Smooth muscle cell (in vitro differentiated cells): ENCODE results near the gene BMPER. TPM values are rescaled to one million over a fixed set of nuclear protein-coding genes. Genes with fewer than 3 reads are reported as not detected.

Source experiments
- DNase-seq: peaks from one replicate; lab custom pipeline; 2025; ENCODE audit not compliant: unreplicated experiment; lab: John Stamatoyannopoulos, UW
- H2AFZ ChIP-seq: fragments of 200-600 bp; sonication (generic); 2 replicates; pipeline ENCODE4 v1.6.0; 2016; ENCODE audit warnings: antibody characterized with exemption, low read depth, mild to moderate bottlenecking
- H3F3A ChIP-seq: fragments of 200-600 bp; sonication (generic); 2 replicates; pipeline ENCODE4 v1.6.0; 2017; ENCODE audit warnings: antibody characterized with exemption, low read depth
- H3K27ac ChIP-seq: fragments of 200-600 bp; sonication (generic); 2 replicates; pipeline ENCODE4 v1.5.1; 2016; ENCODE audit warnings: low read depth, mild to moderate bottlenecking
- H3K27me3 ChIP-seq: fragments of 200-600 bp; sonication (generic); 2 replicates; pipeline ENCODE4 v1.6.1; 2016; ENCODE audit warnings: low read depth, mild to moderate bottlenecking
- H3K36me3 ChIP-seq: fragments of 200-600 bp; sonication (generic); 2 replicates; pipeline ENCODE4 v1.5.1; 2016; ENCODE audit warnings: low read depth
- H3K4me1 ChIP-seq: fragments of 200-600 bp; sonication (generic); 2 replicates; pipeline ENCODE4 v1.5.1; 2016; ENCODE audit warnings: low read depth
- H3K4me2 ChIP-seq: fragments of 200-600 bp; sonication (generic); 2 replicates; pipeline ENCODE4 v1.6.0; 2016; ENCODE audit warnings: mild to moderate bottlenecking
- H3K4me3 ChIP-seq: fragments of 200-600 bp; sonication (generic); 2 replicates; pipeline ENCODE4 v1.5.1; 2016; ENCODE audit warnings: mild to moderate bottlenecking
- H3K79me2 ChIP-seq: fragments of 200-600 bp; sonication (generic); 2 replicates; pipeline ENCODE4 v1.6.0; 2016; ENCODE audit warnings: low read depth, mild to moderate bottlenecking
- H3K9ac ChIP-seq: fragments of 200-600 bp; sonication (generic); 2 replicates; pipeline ENCODE4 v1.6.0; 2016; ENCODE audit warnings: low read depth
- H3K9me3 ChIP-seq: fragments of 200-600 bp; sonication (generic); replicated peaks from 2 replicates; pipeline ENCODE4 v1.5.1; 2016; ENCODE audit warnings: low read depth
- H4K20me1 ChIP-seq: fragments of 200-600 bp; sonication (generic); 2 replicates; pipeline ENCODE4 v1.6.0; 2016; ENCODE audit warnings: low read depth
- CTCF ChIP-seq: fragments of 200-600 bp; sonication (generic); IDR thresholded peaks from 2 replicates; pipeline ENCODE4 v1.5.1; 2017; ENCODE audit warnings: borderline replicate concordance, mild to moderate bottlenecking, antibody characterized with exemption; ENCODE audit not compliant: insufficient read depth, poor library complexity, severe bottlenecking
- WGBS: methylation state at CpG from one replicate; pipeline ENCODE4 v1.1.7; 2016; ENCODE audit warnings: low lambda C conversion rate; 5-methylcytosine and 5-hydroxymethylcytosine counted together
- polyA plus RNA-seq: library from polyadenylated mRNA; unstranded; fragments of >200 nt; fragmentation: Nextera tagmentation; extraction: Ambion mirVana; gene quantifications from 2 replicates; pipeline ENCODE4 v1.2.1, GENCODE V29; 2016
- total RNA-seq: library from RNA; depleted of rRNA; stranded (reverse); fragments of >200 nt; gene quantifications from 2 replicates; pipeline ENCODE4 v1.2.3, GENCODE V29; 2014

BMPER gene
- total and polyA plus RNA-seq, 2 experiments from 2014 or later = 3.0 to 21.9 TPM

- no peak for TF ChIP-seq CTCF
- 94% methylated on average over 3 of the region's 3 CpGs for WGBS
- H3K9ac ChIP-seq = no peak overlapping the region
Observed at GRCh38 chr7:33876596-33877274, 28.6 kb upstream of the BMPER start.

GRCh38 chr7:33880787-33881186 is 24.6 kb upstream of the BMPER start:
- Histone ChIP-seq H3F3A (no peaks in the 10 kb centered on the region), H4K20me1 (no peaks in the 10 kb centered on the region), H3K27ac (no peak overlapping the region), H2AFZ (no peak overlapping the region), H3K9me3 (no peaks in the 10 kb centered on the region), H3K4me3 (no peak overlapping the region), H3K79me2 (no peaks in the 10 kb centered on the region), H3K4me2 (no peak overlapping the region), H3K9ac (no peak overlapping the region), H3K36me3 (no peaks in the 10 kb centered on the region), H3K4me1 (no peaks in the 10 kb centered on the region), H3K27me3 (no peaks in the 10 kb centered on the region)
- TF ChIP-seq CTCF = no peak
- DNase-seq = no peak

More at GRCh38 chr7:33876596-33877274, 28.6 kb upstream of the BMPER start:
- no peaks in the 10 kb centered on the region for H3K36me3 ChIP-seq
- no peak overlapping the region for H3K4me3 ChIP-seq
- H3K4me2 ChIP-seq = no peak overlapping the region
- no peaks in the 10 kb centered on the region for H3K9me3 ChIP-seq
- peaks cover 5% of the 10 kb centered on the region for H3F3A ChIP-seq
- H3K4me1 ChIP-seq = peaks cover 23% of the 10 kb centered on the region
- H2AFZ ChIP-seq = no peak overlapping the region
- no peaks in the 10 kb centered on the region for H3K27me3 ChIP-seq
- DNase-seq = no peak
- H3K27ac ChIP-seq = no peak overlapping the region
- no peaks in the 10 kb centered on the region for H4K20me1 ChIP-seq
- H3K79me2 ChIP-seq = no peaks in the 10 kb centered on the region

DNA sequence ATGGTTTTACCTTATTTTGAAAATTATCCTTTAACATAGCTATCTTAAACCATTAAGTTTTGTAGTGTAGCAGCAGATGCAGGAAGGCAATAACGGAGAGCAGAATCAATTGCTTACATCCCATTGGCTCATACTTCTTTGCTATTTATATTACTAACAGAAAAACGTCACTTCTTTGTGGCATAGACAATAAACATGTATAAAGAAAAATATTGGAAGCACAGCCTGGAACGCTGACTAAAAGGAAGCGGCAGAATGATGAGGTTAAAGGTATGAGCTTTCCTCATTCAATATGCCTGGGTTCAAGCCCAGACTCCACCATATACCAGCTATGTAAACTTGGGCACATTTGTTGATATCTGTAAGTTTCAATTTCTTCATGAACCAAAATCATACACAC is 24.0 kb upstream of the BMPER start:
- Histone ChIP-seq H3K27ac (no peak overlapping the region), H3K9ac (no peak overlapping the region), H4K20me1 (no peaks in the 10 kb centered on the region), H3K4me2 (no peak overlapping the region), H3K4me3 (no peak overlapping the region), H3K36me3 (no peaks in the 10 kb centered on the region), H3K27me3 (no peaks in the 10 kb centered on the region), H3K4me1 (no peaks in the 10 kb centered on the region), H3K9me3 (no peaks in the 10 kb centered on the region), H3K79me2 (no peaks in the 10 kb centered on the region), H2AFZ (no peak overlapping the region), H3F3A (no peaks in the 10 kb centered on the region)
- WGBS = 95% methylated on average over 4 of the region's 4 CpGs
- no peak for TF ChIP-seq CTCF
- no peak for DNase-seq
